ENCODE results near the gene CENPH. TPM values are rescaled to one million over a fixed set of nuclear protein-coding genes. Genes with fewer than 3 reads are reported as not detected.

The CENPH gene
- 25.5 to 30.0 TPM (median 27.5 TPM) in 5 replicates for total RNA-seq (2022; extraction: Qiagen RNA extraction)

GRCh38 chr5:69189162-69190086, at the start of gene CENPH:
TSS of gene CENPH (plus strand) at chr5:69189583. CDS start at chr5:69189635, 52 bp downstream.

GRCh38 chr5:69166686-69167492, 22.5 kb upstream of the CENPH start, which contains the start of gene CCNB1:
TSS of gene CCNB1 (plus strand) at chr5:69167150. CDS start at chr5:69167263, 113 bp downstream.

GRCh38 chr5:69234457-69235268, 45.3 kb downstream of the CENPH start, which contains the start of gene CDK7:
TSS of gene CDK7 (plus strand) at chr5:69234886. CDS start at chr5:69234976, 90 bp downstream.

Other genes starting within 250 kb of the CENPH start
- gene SLC30A5, start 95.6 kb upstream of the CENPH start, total RNA-seq (2022; extraction: Qiagen RNA extraction) = 34.4 to 38.0 TPM (median 35.1 TPM) in 5 replicates
- 256 to 306 TPM (median 276 TPM) in 5 replicates for gene CCNB1, start 22.4 kb upstream of the CENPH start, total RNA-seq (2022; extraction: Qiagen RNA extraction)
- 58.0 to 75.6 TPM (median 62.5 TPM) in 5 replicates for gene CDK7, start 45.3 kb downstream of the CENPH start, total RNA-seq (2022; extraction: Qiagen RNA extraction)
- 3.7 to 4.0 TPM (median 3.7 TPM) in 5 replicates for gene CCDC125, start 143.2 kb downstream of the CENPH start, total RNA-seq (2022; extraction: Qiagen RNA extraction)
- gene AK6, start 179.9 kb downstream of the CENPH start, total RNA-seq (2022; extraction: Qiagen RNA extraction) = 42.8 to 56.0 TPM (median 49.7 TPM) in 5 replicates
- gene TAF9, start 179.9 kb downstream of the CENPH start, total RNA-seq (2022; extraction: Qiagen RNA extraction) = 120 to 143 TPM (median 124 TPM) in 5 replicates
- 15.4 to 19.6 TPM (median 17.1 TPM) in 5 replicates for gene RAD17, start 180.2 kb downstream of the CENPH start, total RNA-seq (2022; extraction: Qiagen RNA extraction)
- 1.9 to 3.2 TPM (median 2.2 TPM) in 5 replicates for gene MARVELD2, start 225.5 kb downstream of the CENPH start, total RNA-seq (2022; extraction: Qiagen RNA extraction)

All from A549 treated with CORT108297 at 1 μM for 4 hours (cell line).